MM.1S (cell line): ENCODE results near the gene ANKDD1A.

Source experiments
- CTCF ChIP-seq: fragments of 300-600 bp; sonication (generic); IDR thresholded peaks from 2 replicates; pipeline ENCODE4 v1.5.1; 2016; ENCODE audit warnings: antibody characterized with exemption, low read length, mixed read lengths
- EZH2 ChIP-seq: fragments of 300-600 bp; sonication (generic); optimal IDR thresholded peaks from 2 replicates; pipeline ENCODE3; 2017; ENCODE audit warnings: low read depth, mild to moderate bottlenecking, antibody characterized with exemption, low read length, mixed read lengths

- TF ChIP-seq CTCF = no peak
- TF ChIP-seq EZH2 = no peak
These were observed 23.4 kb upstream of the ANKDD1A start for GRCh38 chr15:64888336-64888735.
